Neural cell (in vitro differentiated cells): ENCODE data around the gene PDE10A. TPM values are rescaled to one million over a fixed set of nuclear protein-coding genes. Genes with fewer than 3 reads are reported as not detected.

Experiments
- H2AFZ ChIP-seq: fragments of 200-600, 300-800 bp; sonication (generic), shearing (Covaris generic); 2 replicates; pipeline ENCODE4 v1.6.0; 2014; ENCODE audit warnings: low read depth, mild to moderate bottlenecking, antibody characterized with exemption, low read length, moderate library complexity
- H3F3A ChIP-seq: fragments of 200-600 bp; shearing (Covaris generic); 2 replicates; pipeline ENCODE4 v1.6.1; 2016; ENCODE audit warnings: mild to moderate bottlenecking, moderate library complexity, mixed read lengths, antibody characterized with exemption, low read length; ENCODE audit not compliant: insufficient read depth, poor library complexity, severe bottlenecking
- H3K27ac ChIP-seq: fragments of 200-600, 300-800 bp; sonication (generic), shearing (Covaris generic); 2 replicates; pipeline ENCODE4 v1.5.1; 2014; ENCODE audit warnings: mild to moderate bottlenecking, low read length, moderate library complexity
- H3K27me3 ChIP-seq: fragments of 300-800, 200-600 bp; sonication (generic), shearing (Covaris generic); 2 replicates; pipeline ENCODE4 v1.6.0; 2014; ENCODE audit warnings: mild to moderate bottlenecking, low read depth, low read length, moderate library complexity; ENCODE audit not compliant: insufficient read depth
- H3K36me3 ChIP-seq: fragments of 300-800, 200-600 bp; sonication (generic), shearing (Covaris generic); 2 replicates; pipeline ENCODE4 v1.5.1; 2014; ENCODE audit warnings: mild to moderate bottlenecking, antibody characterized with exemption, low read length, moderate library complexity; ENCODE audit not compliant: insufficient read depth
- H3K4me2 ChIP-seq: fragments of 300-800, 200-600 bp; sonication (generic), shearing (Covaris generic); 2 replicates; pipeline ENCODE4 v1.6.0; 2014; ENCODE audit warnings: mild to moderate bottlenecking, low read length
- H3K4me3 ChIP-seq: fragments of 300-800, 200-600 bp; sonication (generic), shearing (Covaris generic); 2 replicates; pipeline ENCODE4 v1.5.1; 2014; ENCODE audit warnings: mild to moderate bottlenecking, low read length, moderate library complexity
- H3K79me2 ChIP-seq: fragments of 200-600 bp; shearing (Covaris generic); replicated peaks from 2 replicates; pipeline ENCODE4 v1.6.0; 2014; ENCODE audit warnings: mild to moderate bottlenecking, low read length, moderate library complexity; ENCODE audit not compliant: insufficient read depth
- H3K9ac ChIP-seq: fragments of 300-800, 200-600 bp; sonication (generic), shearing (Covaris generic); 2 replicates; pipeline ENCODE4 v1.6.1; 2016; ENCODE audit warnings: mild to moderate bottlenecking, low read length, mixed read lengths
- H3K9me2 ChIP-seq: fragments of 200-600 bp; shearing (Covaris generic); 2 replicates; pipeline ENCODE4 v1.6.1; 2016; ENCODE audit warnings: mild to moderate bottlenecking, low read length, mixed read lengths; ENCODE audit not compliant: insufficient read depth
- H3K9me3 ChIP-seq: fragments of 200-600, 300-800 bp; sonication (generic), shearing (Covaris generic); 2 replicates; pipeline ENCODE4 v1.6.1; 2016; ENCODE audit warnings: mild to moderate bottlenecking, mixed run types, low read length, moderate library complexity, mixed read lengths
- H4K20me1 ChIP-seq: fragments of 200-600 bp; shearing (Covaris generic); 2 replicates; pipeline ENCODE4 v1.6.1; 2016; ENCODE audit warnings: mild to moderate bottlenecking, mixed run types; ENCODE audit not compliant: insufficient read depth
- CTCF ChIP-seq: fragments of 450-650 bp; IDR thresholded peaks from 2 replicates; pipeline ENCODE4 v1.5.1; 2014; ENCODE audit warnings: antibody characterized with exemption, mild to moderate bottlenecking, moderate library complexity; ENCODE audit not compliant: poor library complexity, severe bottlenecking
- EP300 ChIP-seq: fragments of 450-650 bp; conservative IDR thresholded peaks from 2 replicates; pipeline ENCODE4 v1.6.1; 2014; ENCODE audit warnings: antibody characterized with exemption, mild to moderate bottlenecking, moderate library complexity; ENCODE audit not compliant: poor library complexity, severe bottlenecking
- EZH2 ChIP-seq: fragments of 200-600, 300-800 bp; shearing (Covaris generic), sonication (generic); IDR thresholded peaks from 2 replicates; pipeline ENCODE4 v1.6.1; 2014; ENCODE audit warnings: antibody characterized with exemption, low read length, borderline replicate concordance, mild to moderate bottlenecking; ENCODE audit not compliant: insufficient read depth, poor library complexity, severe bottlenecking
- MXI1 ChIP-seq: fragments of 450-650 bp; conservative IDR thresholded peaks from 2 replicates; pipeline ENCODE4 v1.6.1; 2014; ENCODE audit warnings: antibody characterized with exemption, mild to moderate bottlenecking; ENCODE audit not compliant: poor library complexity, severe bottlenecking
- POLR2AphosphoS5 ChIP-seq: IDR thresholded peaks from 2 replicates; pipeline ENCODE4 v1.6.1; 2012
- RAD21 ChIP-seq: fragments of 450-650 bp; conservative IDR thresholded peaks from 2 replicates; pipeline ENCODE4 v1.6.1; 2014; ENCODE audit warnings: antibody characterized with exemption, mild to moderate bottlenecking, moderate library complexity
- REST ChIP-seq: IDR thresholded peaks from 2 replicates; pipeline ENCODE4 v1.6.1; 2012; ENCODE audit warnings: borderline replicate concordance
- SMC3 ChIP-seq: fragments of 450-650 bp; conservative IDR thresholded peaks from 2 replicates; pipeline ENCODE4 v1.6.1; 2014; ENCODE audit warnings: antibody characterized with exemption, mild to moderate bottlenecking, moderate library complexity; ENCODE audit not compliant: poor library complexity
- TAF1 ChIP-seq: IDR thresholded peaks from 2 replicates; pipeline ENCODE4 v1.6.1; 2012; ENCODE audit warnings: low read depth
- polyA plus RNA-seq: library from polyadenylated mRNA; depleted of rRNA; stranded (reverse); fragments of >200 nt; gene quantifications from 2 replicates; pipeline ENCODE4 v1.2.3, GENCODE V29; 2014

Gene PDE10A
- polyA plus RNA-seq, 1 donor from 2014 or later = 52.4 TPM

- no peaks in the 10 kb centered on the region for H3K79me2 ChIP-seq
- H3K4me3 ChIP-seq = no peak overlapping the region
- TF ChIP-seq POLR2AphosphoS5 (no peak), RAD21 (no peak), CTCF (no peak), EP300 (no peak), EZH2 (no peak), MXI1 (no peak), SMC3 (no peak), TAF1 (no peak), REST (no peak)
- H3K36me3 ChIP-seq = no peaks in the 10 kb centered on the region
- no peak overlapping the region for H3K4me2 ChIP-seq
- H3K9me3 ChIP-seq = no peaks in the 10 kb centered on the region
- no peaks in the 10 kb centered on the region for H3K9me2 ChIP-seq
- no peaks in the 10 kb centered on the region for H3K27me3 ChIP-seq
- no peak overlapping the region for H3K9ac ChIP-seq
- H4K20me1 ChIP-seq = no peaks in the 10 kb centered on the region
- H2AFZ ChIP-seq = no peak overlapping the region
- H3F3A ChIP-seq = no peaks in the 10 kb centered on the region
- no peak overlapping the region for H3K27ac ChIP-seq
These were observed 15.9 kb upstream of the PDE10A start for GRCh38 chr6:165678904-165679303.

- Histone ChIP-seq H3K9ac (no peak overlapping the region), H3K36me3 (no peaks in the 10 kb centered on the region), H4K20me1 (no peaks in the 10 kb centered on the region), H3F3A (no peaks in the 10 kb centered on the region), H3K27me3 (no peaks in the 10 kb centered on the region), H2AFZ (no peak overlapping the region), H3K9me3 (no peaks in the 10 kb centered on the region), H3K9me2 (no peaks in the 10 kb centered on the region), H3K79me2 (no peaks in the 10 kb centered on the region), H3K4me3 (no peak overlapping the region), H3K4me2 (no peak overlapping the region), H3K27ac (no peak overlapping the region)
- TF ChIP-seq POLR2AphosphoS5 (no peak), MXI1 (no peak), CTCF (no peak), EZH2 (no peak), TAF1 (no peak), EP300 (no peak), RAD21 (no peak), REST (no peak), SMC3 (no peak)
These were observed 15.4 kb upstream of the PDE10A start for GRCh38 chr6:165678429-165678828.
